NCI-H128 (cell line): ENCODE data around the gene NTNG1.

ENCODE experiments used
- DNase-seq: peaks from one replicate; lab custom pipeline; 2025; ENCODE audit not compliant: unreplicated experiment; lab: John Stamatoyannopoulos, UW

The NTNG1 gene

GRCh38 chr1:107487506-107487905, 346.7 kb downstream of the NTNG1 start:
- DNase-seq, result no peak

DNA sequence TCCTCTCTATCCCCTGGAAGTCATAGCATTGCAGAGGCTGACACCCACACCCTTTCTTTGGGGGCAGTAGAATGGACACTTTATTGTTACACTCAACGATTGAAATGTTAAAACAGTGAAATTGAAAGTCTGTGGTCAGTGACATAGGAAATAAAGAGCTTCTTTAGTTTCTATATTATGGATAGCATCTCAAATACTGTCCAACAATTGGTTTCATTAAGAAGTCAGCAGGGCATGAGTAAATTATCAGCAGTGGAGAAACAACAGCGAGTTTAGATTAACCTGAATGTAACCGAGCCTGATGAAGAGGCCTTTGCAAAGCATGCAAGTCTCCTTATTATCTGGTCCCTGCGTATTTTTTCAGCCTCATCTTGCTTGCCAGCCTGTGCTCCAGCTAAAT, 350.7 kb downstream of the NTNG1 start:
- no peak for DNase-seq

- DNase-seq, result no peak
Observed at GRCh38 chr1:107493111-107493716, 352.4 kb downstream of the NTNG1 start.

GRCh38 chr1:107494061-107494460, 353.2 kb downstream of the NTNG1 start:
- no peak for DNase-seq

GRCh38 chr1:107496002-107496401, 355.2 kb downstream of the NTNG1 start:
- DNase-seq, result no peak

DNA sequence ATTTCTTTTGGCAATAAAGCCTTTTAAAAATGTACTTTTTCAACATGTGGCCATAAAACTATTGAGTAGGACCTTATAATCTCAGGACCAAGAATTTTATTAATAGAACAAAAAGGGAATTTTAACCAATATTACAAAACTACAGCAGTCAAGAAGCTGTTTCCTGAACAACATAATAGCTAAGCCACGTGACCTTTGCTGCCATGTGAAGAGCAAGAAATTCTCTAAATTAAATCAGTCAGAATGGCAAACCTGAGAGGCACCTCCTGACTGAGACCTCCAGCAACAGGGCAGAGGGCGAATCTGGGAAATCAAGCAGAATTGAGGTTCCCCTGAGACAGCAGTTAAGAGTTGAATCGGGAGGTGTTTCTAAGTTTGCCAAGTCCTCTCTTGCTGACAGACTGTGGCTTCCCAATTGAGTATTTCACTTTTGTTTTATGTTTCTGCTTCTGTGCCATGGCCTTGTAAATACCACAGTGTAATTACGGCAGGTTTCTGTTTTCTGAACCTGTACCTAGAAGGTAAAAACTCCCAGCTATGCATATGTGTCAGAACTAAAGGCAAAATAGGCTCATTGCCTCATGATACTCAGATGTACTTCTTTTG, 358.4 kb downstream of the NTNG1 start:
- DNase-seq, result no peak

DNA sequence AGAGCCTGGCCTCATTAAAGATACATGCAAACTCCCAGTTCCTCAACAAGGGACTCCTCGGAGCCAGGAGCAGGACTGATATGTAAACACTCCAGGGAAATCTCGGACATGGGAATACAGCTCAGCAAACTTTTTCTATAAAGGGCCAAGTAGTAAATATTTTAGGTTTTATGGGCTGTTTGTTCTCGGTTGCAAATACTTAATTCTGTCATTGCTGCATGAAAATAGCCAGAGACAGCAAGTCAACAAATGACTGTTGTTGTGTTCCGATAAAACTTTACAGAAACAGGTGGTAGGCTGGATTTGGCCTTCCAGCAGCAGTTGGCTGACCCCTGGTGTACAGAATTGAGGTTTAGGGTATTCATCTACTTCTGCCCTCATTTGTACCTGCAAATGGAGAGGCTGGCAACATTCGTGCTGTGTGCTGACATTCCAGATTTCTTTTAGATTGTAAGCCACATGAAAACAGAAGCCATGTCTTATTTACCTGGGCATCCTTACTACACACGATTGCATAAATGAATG, 360.3 kb downstream of the NTNG1 start:
- DNase-seq, result no peak

DNA sequence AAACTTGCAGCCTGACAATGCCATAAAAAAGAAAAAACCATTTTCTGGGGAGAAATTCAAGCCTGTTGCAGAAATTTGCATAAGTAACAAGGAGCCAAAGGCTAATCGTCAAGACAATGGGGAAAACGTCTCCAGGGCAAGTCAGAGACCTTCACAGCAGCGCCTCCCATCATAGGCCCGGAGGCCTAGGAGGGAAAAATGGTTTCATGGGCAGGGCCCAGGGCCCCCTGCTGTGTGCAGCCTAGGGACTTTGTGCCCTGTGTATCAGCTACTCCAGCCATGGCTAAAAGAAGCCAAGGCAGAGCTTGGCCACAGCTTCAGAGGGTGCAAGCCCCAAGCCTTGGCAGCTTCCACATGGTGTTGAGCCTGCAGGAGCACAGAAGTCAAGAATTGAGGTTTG, 369.5 kb downstream of the NTNG1 start:
- no peak for DNase-seq

DNA sequence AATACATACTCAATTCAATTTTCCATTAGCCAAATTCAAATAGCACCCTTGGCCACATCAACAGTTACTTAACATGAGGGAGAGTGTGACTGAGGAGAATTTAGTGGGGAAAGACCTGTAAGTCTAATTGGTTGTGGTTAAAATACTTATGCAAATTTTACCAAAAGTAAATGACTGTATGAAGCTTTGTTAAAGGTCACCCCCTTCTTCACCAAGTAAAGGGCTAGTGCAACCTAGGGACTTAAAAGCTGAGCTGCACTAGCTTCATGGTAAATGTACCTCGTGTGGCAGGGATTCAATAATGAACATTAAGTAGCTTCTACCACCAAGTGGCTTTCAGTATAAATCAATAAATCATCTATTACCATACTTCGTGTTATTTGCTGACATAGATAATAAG, 372.0 kb downstream of the NTNG1 start:
- no peak for DNase-seq

DNA sequence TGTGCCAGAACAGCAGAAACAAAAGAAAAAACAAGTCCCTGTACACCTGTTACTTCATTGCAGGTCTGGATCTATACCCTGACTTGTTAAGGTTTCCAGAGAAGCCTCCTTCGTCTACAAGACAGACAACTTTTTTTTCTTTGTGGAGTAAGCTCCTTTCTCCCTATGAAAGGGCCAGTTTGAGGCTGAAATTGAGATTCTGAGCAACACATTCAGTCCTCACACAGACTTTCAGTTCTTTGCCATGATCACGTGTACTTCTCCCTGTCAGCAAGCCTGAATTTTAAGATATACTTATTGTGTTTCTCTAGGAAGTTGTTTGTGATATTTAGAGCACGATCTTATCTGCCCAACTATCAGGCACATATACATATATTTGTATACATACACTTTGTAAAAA, 374.0 kb downstream of the NTNG1 start:
- no peak for DNase-seq

GRCh38 chr1:107515702-107516101, 374.9 kb downstream of the NTNG1 start:
- no peak for DNase-seq

GRCh38 chr1:107523061-107523460, 382.2 kb downstream of the NTNG1 start:
- DNase-seq, result no peak

DNA sequence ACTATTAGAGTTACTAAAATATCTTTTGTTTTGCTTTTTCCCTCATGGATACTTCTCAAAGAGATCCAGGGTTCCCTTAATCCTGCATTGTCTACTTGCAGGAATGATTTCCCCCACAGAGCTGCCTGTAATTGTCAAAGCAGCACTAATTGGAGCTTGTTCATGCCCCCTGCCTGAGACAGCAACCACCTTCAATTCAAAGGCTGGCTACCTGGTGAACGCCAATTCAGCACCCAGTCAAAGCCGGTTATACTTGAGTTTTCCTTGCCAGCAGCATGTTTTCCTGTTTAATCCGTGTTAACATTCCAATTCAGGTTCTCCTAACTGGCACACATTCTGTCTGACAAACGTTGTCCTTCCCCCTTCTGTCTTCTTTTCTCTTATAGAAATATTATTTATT, 382.9 kb downstream of the NTNG1 start:
- no peak for DNase-seq

- DNase-seq, result no peak
Observed at GRCh38 chr1:107524301-107524700, 383.5 kb downstream of the NTNG1 start.

- DNase-seq, result no peak
Observed at GRCh38 chr1:107525145-107525544, 384.3 kb downstream of the NTNG1 start.

DNA sequence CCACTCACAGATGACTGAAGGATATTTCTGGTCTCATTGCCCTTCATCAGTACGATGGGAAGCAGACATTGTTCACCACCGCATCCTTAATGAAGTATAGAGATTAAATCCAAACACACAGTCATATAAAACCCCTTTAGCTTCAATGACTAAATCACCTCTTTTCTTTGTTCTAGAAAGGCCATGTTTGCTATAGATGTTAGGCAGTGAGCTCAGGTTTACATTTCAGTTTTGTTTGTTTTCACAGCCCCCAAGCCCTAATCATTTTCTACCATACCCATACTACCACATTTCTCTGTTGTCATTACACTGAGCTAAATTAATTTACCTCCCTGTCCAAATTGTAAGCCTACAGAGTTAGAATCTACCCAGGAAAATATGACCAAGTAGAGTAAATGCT, 385.1 kb downstream of the NTNG1 start:
- DNase-seq, result no peak

DNA sequence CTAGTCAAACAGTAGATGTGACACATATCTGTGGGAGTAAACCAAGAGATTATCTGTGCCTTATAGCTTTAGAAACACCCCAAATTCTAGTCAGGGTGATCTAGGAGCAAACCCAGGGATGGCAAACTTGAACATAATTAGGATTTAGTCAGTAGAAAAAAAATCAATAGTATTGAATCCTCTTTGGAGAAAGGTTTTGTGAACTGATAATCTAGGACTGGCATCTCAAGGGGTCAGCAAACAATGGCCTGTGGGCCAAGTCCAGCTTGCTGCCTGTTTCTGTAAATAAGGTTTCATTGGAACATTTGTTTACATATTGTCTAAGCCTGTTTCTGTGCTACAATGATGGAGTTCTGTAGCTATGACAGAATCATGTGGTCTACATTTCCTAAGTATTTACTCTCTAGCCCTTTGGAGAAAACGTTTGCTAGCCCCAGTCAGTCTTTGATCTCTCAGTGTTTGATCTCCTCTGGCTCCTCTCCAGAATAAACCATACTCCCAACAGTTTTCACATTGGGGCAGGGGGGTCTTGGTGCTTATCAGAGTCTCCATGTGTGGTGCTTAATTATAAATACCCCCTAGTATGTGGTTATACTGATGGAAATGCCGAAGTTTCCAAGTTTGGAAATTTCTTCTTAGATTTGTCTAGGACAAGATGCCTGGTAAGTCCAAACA, 385.8 kb downstream of the NTNG1 start:
- DNase-seq, result no peak

DNA sequence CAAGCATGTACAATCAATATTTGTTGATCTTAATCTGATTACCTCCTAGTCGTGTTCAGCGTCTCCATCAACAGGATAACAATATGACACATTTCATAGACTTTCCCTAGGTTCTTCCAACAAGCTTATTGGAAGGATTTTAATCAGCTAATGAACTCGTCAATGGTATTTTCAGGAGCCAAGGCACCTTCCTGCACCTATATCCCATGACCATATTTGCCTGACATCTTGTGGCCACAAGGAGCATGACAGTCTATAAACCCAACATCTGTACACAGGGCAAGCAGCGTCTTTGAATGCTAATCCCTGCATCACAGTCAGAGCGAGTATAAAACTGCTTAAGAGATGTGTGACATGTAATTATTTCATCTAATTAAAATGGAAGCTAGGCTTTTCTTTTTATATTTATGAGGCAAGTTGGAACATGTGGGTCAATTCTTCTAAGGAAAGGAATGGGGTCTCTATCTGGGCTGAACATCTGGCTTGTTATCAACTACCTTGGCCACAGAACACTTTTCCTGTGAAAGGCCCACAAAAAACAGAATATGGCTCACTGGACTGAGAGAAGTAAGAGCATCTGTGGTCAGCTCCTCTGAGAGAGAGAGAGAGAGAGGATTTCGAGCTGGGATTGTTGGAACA, 388.8 kb downstream of the NTNG1 start:
- no peak for DNase-seq

- no peak for DNase-seq
Observed at GRCh38 chr1:107530543-107530942, 389.7 kb downstream of the NTNG1 start.

DNA sequence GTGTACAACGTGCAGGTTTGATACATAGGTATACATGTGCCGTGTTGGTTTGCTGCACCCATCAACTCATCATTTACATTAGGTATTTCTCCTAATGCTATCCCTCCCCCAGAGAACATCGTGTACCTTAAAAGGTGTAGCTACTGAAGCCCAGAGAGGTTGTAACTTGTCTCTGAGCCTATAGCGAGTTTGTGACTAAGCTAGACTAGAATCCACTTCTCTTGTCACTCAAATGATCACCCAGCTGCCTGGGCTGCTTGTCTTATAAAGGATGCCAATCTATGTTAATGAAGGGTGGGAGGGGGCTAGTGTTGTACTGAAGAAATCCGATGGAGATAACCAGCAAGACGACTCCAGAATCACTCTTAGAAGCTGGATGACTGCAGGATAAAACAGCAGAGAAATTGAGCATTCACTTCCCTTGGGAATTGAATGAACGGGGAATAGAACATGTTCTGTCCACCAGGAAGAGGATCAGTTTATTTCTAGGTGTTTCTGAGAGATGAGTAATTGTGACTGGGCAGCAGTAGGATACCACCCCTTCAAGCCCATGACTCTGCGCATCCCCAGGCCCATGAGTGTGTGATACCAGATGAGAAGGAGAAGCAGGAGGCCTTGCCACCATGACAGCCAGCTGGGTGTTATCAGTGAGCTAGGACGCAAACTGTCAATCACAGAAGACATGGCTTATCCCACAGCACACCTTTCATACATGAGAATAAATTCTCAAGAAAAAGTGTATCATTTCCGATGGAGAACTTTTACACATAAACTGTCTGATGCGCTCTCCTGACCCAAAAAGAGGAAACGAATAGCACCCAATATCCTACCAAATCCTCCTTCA, 390.4 kb downstream of the NTNG1 start:
- DNase-seq, result no peak

- peak; percentile 73 for DNase-seq
Observed at GRCh38 chr1:107532318-107532717, 391.5 kb downstream of the NTNG1 start.
